ACC112 (cell line): ENCODE data around the gene SCARF2.

ENCODE experiments used
- H2AFZ ChIP-seq: fragments of 200-600 bp; sonication (generic); one replicate; pipeline ENCODE4 v1.6.0; 2017; ENCODE audit warnings: antibody characterized with exemption, low read length; ENCODE audit not compliant: unreplicated experiment
- H3K27ac ChIP-seq: fragments of 200-600 bp; sonication (generic); 2 replicates; pipeline ENCODE4 v1.5.1; 2014; ENCODE audit warnings: low read depth, mild to moderate bottlenecking, antibody characterized with exemption, low read length, moderate library complexity
- H3K27me3 ChIP-seq: fragments of 200-600 bp; sonication (generic); 2 replicates; pipeline ENCODE4 v1.6.1; 2014; ENCODE audit warnings: mild to moderate bottlenecking, antibody characterized with exemption, low read length, moderate library complexity, mixed read lengths; ENCODE audit not compliant: insufficient read depth
- H3K36me3 ChIP-seq: fragments of 200-600 bp; sonication (generic); 2 replicates; pipeline ENCODE4 v1.6.1; 2016; ENCODE audit warnings: mild to moderate bottlenecking, antibody characterized with exemption, low read length, moderate library complexity, mixed read lengths; ENCODE audit not compliant: insufficient read depth
- H3K4me1 ChIP-seq: fragments of 200-600 bp; sonication (generic); one replicate; pipeline ENCODE4 v1.6.1; 2016; ENCODE audit warnings: low read length, mixed read lengths; ENCODE audit not compliant: insufficient read depth, unreplicated experiment, control insufficient read depth
- H3K4me3 ChIP-seq: fragments of 200-600 bp; sonication (generic); 2 replicates; pipeline ENCODE4 v1.5.1; 2014; ENCODE audit warnings: mild to moderate bottlenecking, low read depth, low read length
- H3K79me2 ChIP-seq: fragments of 200-600 bp; sonication (generic); one replicate; pipeline ENCODE4 v1.6.0; 2016; ENCODE audit warnings: low read length; ENCODE audit not compliant: control insufficient read depth, unreplicated experiment, insufficient read depth

Gene SCARF2

GRCh38 chr22:20448630-20449029 lies 11.0 kb upstream of the SCARF2 start:
- no peaks in the 10 kb centered on the region for H3K27me3 ChIP-seq
- no peaks in the 10 kb centered on the region for H3K4me1 ChIP-seq
- no peak overlapping the region for H3K4me3 ChIP-seq
- no peaks in the 10 kb centered on the region for H3K79me2 ChIP-seq
- H3K27ac ChIP-seq: no peak overlapping the region
- H2AFZ ChIP-seq: no peak overlapping the region
- H3K36me3 ChIP-seq: no peaks in the 10 kb centered on the region

GRCh38 chr22:20446383-20446970 lies 8.9 kb upstream of the SCARF2 start:
- Histone ChIP-seq H3K36me3 (no peaks in the 10 kb centered on the region), H3K27ac (no peak overlapping the region), H2AFZ (no peak overlapping the region), H3K4me3 (no peak overlapping the region), H3K79me2 (no peaks in the 10 kb centered on the region), H3K4me1 (no peaks in the 10 kb centered on the region), H3K27me3 (no peaks in the 10 kb centered on the region)

GRCh38 chr22:20444325-20444724 lies 6.7 kb upstream of the SCARF2 start:
- H3K27me3 ChIP-seq: no peaks in the 10 kb centered on the region
- no peak overlapping the region for H3K27ac ChIP-seq
- H3K36me3 ChIP-seq: no peaks in the 10 kb centered on the region
- H2AFZ ChIP-seq: no peak overlapping the region
- H3K79me2 ChIP-seq: no peaks in the 10 kb centered on the region
- no peak overlapping the region for H3K4me3 ChIP-seq
- no peaks in the 10 kb centered on the region for H3K4me1 ChIP-seq

GRCh38 chr22:20442485-20443284 lies 5.1 kb upstream of the SCARF2 start:
- no peak overlapping the region for H3K27ac ChIP-seq
- no peak overlapping the region for H2AFZ ChIP-seq
- no peaks in the 10 kb centered on the region for H3K79me2 ChIP-seq
- H3K27me3 ChIP-seq: no peaks in the 10 kb centered on the region
- H3K4me3 ChIP-seq: no peak overlapping the region
- no peaks in the 10 kb centered on the region for H3K36me3 ChIP-seq
- H3K4me1 ChIP-seq: peaks cover 8% of the 10 kb centered on the region

GRCh38 chr22:20441631-20442484 lies 4.2 kb upstream of the SCARF2 start:
- Histone ChIP-seq H3K79me2 (peaks cover 3% of the 10 kb centered on the region), H3K4me1 (peaks cover 8% of the 10 kb centered on the region), H3K4me3 (no peak overlapping the region), H3K36me3 (no peaks in the 10 kb centered on the region), H2AFZ (no peak overlapping the region), H3K27me3 (no peaks in the 10 kb centered on the region), H3K27ac (no peak overlapping the region)

GRCh38 chr22:20440637-20441591 lies 3.3 kb upstream of the SCARF2 start:
- Histone ChIP-seq H2AFZ (no peak overlapping the region), H3K4me1 (peaks cover 8% of the 10 kb centered on the region), H3K27ac (no peak overlapping the region), H3K79me2 (peaks cover 12% of the 10 kb centered on the region), H3K36me3 (no peaks in the 10 kb centered on the region), H3K4me3 (no peak overlapping the region), H3K27me3 (no peaks in the 10 kb centered on the region)

- H2AFZ ChIP-seq: no peak overlapping the region
- no peaks in the 10 kb centered on the region for H3K27me3 ChIP-seq
- H3K27ac ChIP-seq: no peak overlapping the region
- peaks cover 20% of the 10 kb centered on the region for H3K79me2 ChIP-seq
- peaks cover 16% of the 10 kb centered on the region for H3K4me1 ChIP-seq
- H3K36me3 ChIP-seq: no peaks in the 10 kb centered on the region
- no peak overlapping the region for H3K4me3 ChIP-seq
Measured at GRCh38 chr22:20439928-20440575, 2.4 kb upstream of the SCARF2 start.

- peaks cover 25% of the 10 kb centered on the region for H3K79me2 ChIP-seq
- no peak overlapping the region for H3K27ac ChIP-seq
- no peak overlapping the region for H2AFZ ChIP-seq
- H3K4me1 ChIP-seq: peaks cover 17% of the 10 kb centered on the region
- H3K4me3 ChIP-seq: no peak overlapping the region
- H3K36me3 ChIP-seq: no peaks in the 10 kb centered on the region
- H3K27me3 ChIP-seq: no peaks in the 10 kb centered on the region
Measured at GRCh38 chr22:20439556-20439927, 1.9 kb upstream of the SCARF2 start.

- H3K27me3 ChIP-seq: no peaks in the 10 kb centered on the region
- peaks cover 17% of the 10 kb centered on the region for H3K4me1 ChIP-seq
- no peak overlapping the region for H2AFZ ChIP-seq
- H3K79me2 ChIP-seq: peaks cover 28% of the 10 kb centered on the region
- no peak overlapping the region; the same call in 1 of the 2 replicates for H3K4me3 ChIP-seq
- H3K27ac ChIP-seq: no peak overlapping the region
- no peaks in the 10 kb centered on the region for H3K36me3 ChIP-seq
Measured at GRCh38 chr22:20438678-20439492, 1.3 kb upstream of the SCARF2 start.
